ENCODE data around the gene SLC30A10. TPM values are rescaled to one million over a fixed set of nuclear protein-coding genes. Genes with fewer than 3 reads are reported as not detected.
A peak's percentile ranks its signal among the peaks of the same experiment; 100 is the strongest.

The SLC30A10 gene
- not detected in 2 replicates for total RNA-seq (2022)
- percentile 11 among the genes with signal in this experiment for Bru-seq, nascent RNA
- BruChase-seq, experiment 1, labeled RNA remaining after a 6-hour chase = percentile 14 among the genes with signal in this experiment
- percentile 11 among the genes with signal in this experiment for BruChase-seq, experiment 2, labeled RNA remaining after a 2-hour chase
- long read RNA-seq = 0 reads

GRCh38 chr1:219927956-219928790, at the start of gene SLC30A10:
TSS of gene SLC30A10 (minus strand) at chr1:219928557. CDS start at chr1:219928440, 117 bp downstream.
- no peak within 1 kb of the TSS for H3K27ac Mint-ChIP-seq (ENCODE audit: low read depth, unreplicated experiment)
- POLR2A ChIA-PET = no interaction called here
- no peaks in the 10 kb centered on the region for H3K36me3 Mint-ChIP-seq (ENCODE audit: insufficient read depth, unreplicated experiment)
- H3K4me1 Mint-ChIP-seq (ENCODE audit: insufficient read depth, unreplicated experiment) = peaks cover 9% of the 10 kb centered on the region
- no peak for TF ChIP-seq CTCF (IDR thresholded peaks at IDR 0.05; ENCODE audit: unreplicated experiment)
- H3K9me3 Mint-ChIP-seq (ENCODE audit: unreplicated experiment) = no peaks in the 10 kb centered on the region
- H3K4me3 Mint-ChIP-seq (ENCODE audit: unreplicated experiment) = no peak within 1 kb of the TSS
- H3K27me3 Mint-ChIP-seq (ENCODE audit: insufficient read depth, unreplicated experiment) = no peaks in the 10 kb centered on the region
- CTCF ChIA-PET = interaction anchor here (0.6 to 1.0 kb wide), 2 partner anchors 8 to 179 kb away, joined by 3 to 4 read pairs; no protein-coding TSS in a partner anchor
- no peak for DNase-seq (ENCODE audit: unreplicated experiment)
- intact Hi-C loops (cut with micrococcal nuclease) = no loop called here
- BruUV-seq (replicated peaks) = no TSS peak

GRCh38 chr1:219973213-219973612, 44.9 kb upstream of the SLC30A10 start:
- DNase-seq (ENCODE audit: unreplicated experiment) = no peak
- POLR2A ChIA-PET = interaction anchor here (0.7 kb wide), 1 partner anchor 127 kb away, joined by 3 read pairs; no protein-coding TSS in a partner anchor
- Mint-ChIP-seq H3K27me3 (ENCODE audit: insufficient read depth, unreplicated experiment) (no peaks in the 10 kb centered on the region), H3K27ac (ENCODE audit: low read depth, unreplicated experiment) (no peak overlapping the region), H3K4me3 (ENCODE audit: unreplicated experiment) (no peak overlapping the region), H3K4me1 (ENCODE audit: insufficient read depth, unreplicated experiment) (no peaks in the 10 kb centered on the region), H3K36me3 (ENCODE audit: insufficient read depth, unreplicated experiment) (peaks cover 100% of the 10 kb centered on the region), H3K9me3 (ENCODE audit: unreplicated experiment) (no peaks in the 10 kb centered on the region)
- no peak for TF ChIP-seq CTCF (IDR thresholded peaks at IDR 0.05; ENCODE audit: unreplicated experiment)
- BruUV-seq (replicated peaks) = no TSS peak
- CTCF ChIA-PET = interaction anchor here (0.6 to 4.2 kb wide), 3 partner anchors 17 to 145 kb away, joined by 3 to 32 read pairs (median 6); no protein-coding TSS in a partner anchor
- intact Hi-C loops (cut with micrococcal nuclease) = no loop called here

- DNase-seq (ENCODE audit: unreplicated experiment) = no peak
- no peak overlapping the region for H3K4me3 Mint-ChIP-seq (ENCODE audit: unreplicated experiment)
- no peak overlapping the region for H3K27ac Mint-ChIP-seq (ENCODE audit: low read depth, unreplicated experiment)
- TF ChIP-seq CTCF (IDR thresholded peaks at IDR 0.05; ENCODE audit: unreplicated experiment) = no peak
- no peaks in the 10 kb centered on the region for H3K27me3 Mint-ChIP-seq (ENCODE audit: insufficient read depth, unreplicated experiment)
- H3K4me1 Mint-ChIP-seq (ENCODE audit: insufficient read depth, unreplicated experiment) = no peaks in the 10 kb centered on the region
- ChIA-PET POLR2A (interaction anchor here (0.9 kb wide), 1 partner anchor 31 kb away, joined by 3 read pairs; no protein-coding TSS in a partner anchor), CTCF (interaction anchor here (0.7 to 1.5 kb wide), 3 partner anchors 11 to 24 kb away, joined by 3 to 7 read pairs (median 3); no protein-coding TSS in a partner anchor)
- BruUV-seq (replicated peaks) = no TSS peak
- peaks cover 8% of the 10 kb centered on the region for H3K9me3 Mint-ChIP-seq (ENCODE audit: unreplicated experiment)
- intact Hi-C loops (cut with micrococcal nuclease) = no loop called here
- peaks cover 55% of the 10 kb centered on the region for H3K36me3 Mint-ChIP-seq (ENCODE audit: insufficient read depth, unreplicated experiment)
These were observed 39.0 kb upstream of the SLC30A10 start for GRCh38 chr1:219967361-219967760.

- no peak overlapping the region for H3K4me3 Mint-ChIP-seq (ENCODE audit: unreplicated experiment)
- no peaks in the 10 kb centered on the region for H3K4me1 Mint-ChIP-seq (ENCODE audit: insufficient read depth, unreplicated experiment)
- CTCF ChIA-PET = interaction anchor here (0.8 to 3.0 kb wide), 7 partner anchors 9 to 127 kb away, joined by 3 to 10 read pairs (median 4); no protein-coding TSS in a partner anchor
- BruUV-seq (replicated peaks) = TSS peak; percentile 7
- intact Hi-C loops (cut with micrococcal nuclease) = no loop called here
- no peak for TF ChIP-seq CTCF (IDR thresholded peaks at IDR 0.05; ENCODE audit: unreplicated experiment)
- H3K27ac Mint-ChIP-seq (ENCODE audit: low read depth, unreplicated experiment) = no peak overlapping the region
- no peaks in the 10 kb centered on the region for H3K27me3 Mint-ChIP-seq (ENCODE audit: insufficient read depth, unreplicated experiment)
- H3K36me3 Mint-ChIP-seq (ENCODE audit: insufficient read depth, unreplicated experiment) = peaks cover 42% of the 10 kb centered on the region
- DNase-seq (ENCODE audit: unreplicated experiment) = no peak
- POLR2A ChIA-PET = interaction anchor here (0.5 to 1.6 kb wide), 6 partner anchors 9 to 175 kb away, joined by 3 to 6 read pairs (median 3); no protein-coding TSS in a partner anchor
- H3K9me3 Mint-ChIP-seq (ENCODE audit: unreplicated experiment) = peaks cover 8% of the 10 kb centered on the region
These were observed 37.7 kb upstream of the SLC30A10 start for GRCh38 chr1:219966071-219966349.
